Measurements from ENCODE around the gene MRPS18B. TPM values are rescaled to one million over a fixed set of nuclear protein-coding genes. Genes with fewer than 3 reads are reported as not detected.
"Not testable (repeated sequence)": the region's sequence is repeated elsewhere in the genome, so short reads cannot be mapped to it uniquely, and the experiment has no call there.

The MRPS18B gene
- total and polyA plus RNA-seq, 2 donors (not counting 1 experiment from before 2014, with no cell fraction given), result 35.9 to 38.8 TPM

DNA sequence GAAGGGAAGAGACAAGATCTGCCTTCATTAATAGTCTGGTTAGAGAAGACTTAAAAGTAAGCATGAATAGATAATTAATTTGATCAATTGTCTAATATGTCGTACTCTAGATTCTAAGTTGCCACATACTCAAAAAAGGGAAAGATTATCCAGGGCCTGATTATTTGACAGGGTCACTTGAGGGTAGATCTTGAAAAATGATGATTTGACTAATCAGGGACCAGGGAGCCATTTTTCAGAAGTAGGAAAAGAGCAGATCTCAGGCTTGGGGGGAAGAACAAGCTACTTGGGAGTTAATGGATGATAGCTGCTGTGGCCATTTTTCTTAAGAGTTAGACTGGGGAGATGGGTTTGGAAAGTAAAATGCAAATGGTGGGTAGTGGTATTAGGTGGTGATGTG, 25.4 kb upstream of the MRPS18B start:
- POLR2A ChIA-PET, result interaction anchor here (0.6 to 0.7 kb wide), 2 partner anchors 22 to 99 kb away, joined by 3 to 4 read pairs; no protein-coding TSS in a partner anchor
- Mint-ChIP-seq H3K4me1 (peaks cover 3% of the 10 kb centered on the region), H3K9me3 (ENCODE audit: insufficient read depth) (no peaks in the 10 kb centered on the region), H3K4me3 (no peak overlapping the region), H3K27ac (no peak overlapping the region), H3K27me3 (no peaks in the 10 kb centered on the region)
- H2AFZ ChIP-seq (ENCODE audit: insufficient read depth, low read depth, low read length, poor library complexity, severe bottlenecking), result no peak overlapping the region
- H3K4me3 ChIP-seq (ENCODE audit: control extremely low read depth in 1 of 5, extremely low read depth in 1 of 5, insufficient read depth in 1 of 5, low read depth in 2 of 5, low read length in 4 of 5), result no peak overlapping the region
- peaks cover 0 to 3% of the 10 kb centered on the region in 2 donors for H3K4me1 ChIP-seq (ENCODE audit: control insufficient read depth in 2 of 2, insufficient read depth in 2 of 2, low read length in 2 of 2)
- intact Hi-C loops (cut with micrococcal nuclease), result no loop called here
- H4K20me1 ChIP-seq (ENCODE audit: control insufficient read depth, insufficient read depth, low read length, poor library complexity, severe bottlenecking), result peaks cover 12% of the 10 kb centered on the region
- peaks cover 10% of the 10 kb centered on the region for H3K79me2 ChIP-seq (ENCODE audit: control insufficient read depth, insufficient read depth, low read length)
- DNase-seq (no peak), ATAC-seq (ENCODE audit: low read depth) (no peak)
- TF ChIP-seq, protein P1, sequence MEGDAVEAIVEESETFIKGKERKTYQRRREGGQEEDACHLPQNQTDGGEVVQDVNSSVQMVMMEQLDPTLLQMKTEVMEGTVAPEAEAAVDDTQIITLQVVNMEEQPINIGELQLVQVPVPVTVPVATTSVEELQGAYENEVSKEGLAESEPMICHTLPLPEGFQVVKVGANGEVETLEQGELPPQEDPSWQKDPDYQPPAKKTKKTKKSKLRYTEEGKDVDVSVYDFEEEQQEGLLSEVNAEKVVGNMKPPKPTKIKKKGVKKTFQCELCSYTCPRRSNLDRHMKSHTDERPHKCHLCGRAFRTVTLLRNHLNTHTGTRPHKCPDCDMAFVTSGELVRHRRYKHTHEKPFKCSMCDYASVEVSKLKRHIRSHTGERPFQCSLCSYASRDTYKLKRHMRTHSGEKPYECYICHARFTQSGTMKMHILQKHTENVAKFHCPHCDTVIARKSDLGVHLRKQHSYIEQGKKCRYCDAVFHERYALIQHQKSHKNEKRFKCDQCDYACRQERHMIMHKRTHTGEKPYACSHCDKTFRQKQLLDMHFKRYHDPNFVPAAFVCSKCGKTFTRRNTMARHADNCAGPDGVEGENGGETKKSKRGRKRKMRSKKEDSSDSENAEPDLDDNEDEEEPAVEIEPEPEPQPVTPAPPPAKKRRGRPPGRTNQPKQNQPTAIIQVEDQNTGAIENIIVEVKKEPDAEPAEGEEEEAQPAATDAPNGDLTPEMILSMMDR (IDR thresholded peaks at IDR 0.05), result no peak
- no peak for TF ChIP-seq EZH2 (IDR thresholded peaks at IDR 0.05; ENCODE audit: borderline replicate concordance, insufficient read depth, low read depth, low read length, poor library complexity, severe bottlenecking)
- CTCF ChIA-PET, result interaction anchor here (2.4 to 12.2 kb wide), 3 partner anchors 9 to 109 kb away, joined by 7 to 295 read pairs (median 33); no protein-coding TSS in a partner anchor
- H3K36me3 ChIP-seq (replicated peaks in 1 of 2; ENCODE audit: control extremely low read depth in 1 of 2, control insufficient read depth in 1 of 2, extremely low read depth in 1 of 2, insufficient read depth in 2 of 2, low read length in 1 of 2), result peaks cover 16 to 52% of the 10 kb centered on the region in 2 experiments
- H3K4me2 ChIP-seq (replicated peaks; ENCODE audit: low read depth, low read length, poor library complexity, severe bottlenecking), result no peak overlapping the region
- no CpG with 5 or more reads among the region's 1 CpG for WGBS (ENCODE audit: insufficient coverage)
- H3K27ac ChIP-seq (ENCODE audit: low read length in 2 of 2), result no peak overlapping the region
- no peaks in the 10 kb centered on the region for H3K27me3 ChIP-seq (replicated peaks in 1 of 4; ENCODE audit: control extremely low read depth in 1 of 4, control insufficient read depth in 3 of 4, insufficient read depth in 4 of 4, low read length in 3 of 4)
- H3K9me3 ChIP-seq (ENCODE audit: control extremely low read depth in 1 of 3, control insufficient read depth in 2 of 3, insufficient read depth in 1 of 3, low read length in 2 of 3), result no peaks in the 10 kb centered on the region
- no peak overlapping the region for H3K9ac ChIP-seq (ENCODE audit: low read length)

- not testable (repeated sequence) for H3K4me1 ChIP-seq (ENCODE audit: control insufficient read depth in 2 of 2, insufficient read depth in 2 of 2, low read length in 2 of 2); H3K9ac ChIP-seq (ENCODE audit: low read length); H3K79me2 ChIP-seq (ENCODE audit: control insufficient read depth, insufficient read depth, low read length); H2AFZ ChIP-seq (ENCODE audit: insufficient read depth, low read depth, low read length, poor library complexity, severe bottlenecking); H3K27me3 ChIP-seq (replicated peaks in 1 of 4; ENCODE audit: control extremely low read depth in 1 of 4, control insufficient read depth in 3 of 4, insufficient read depth in 4 of 4, low read length in 3 of 4); H3K9me3 ChIP-seq (ENCODE audit: control extremely low read depth in 1 of 3, control insufficient read depth in 2 of 3, insufficient read depth in 1 of 3, low read length in 2 of 3); H3K4me2 ChIP-seq (replicated peaks; ENCODE audit: low read depth, low read length, poor library complexity, severe bottlenecking); H3K27ac ChIP-seq (ENCODE audit: low read length in 2 of 2); H3K4me3 ChIP-seq (ENCODE audit: control extremely low read depth in 1 of 5, extremely low read depth in 1 of 5, insufficient read depth in 1 of 5, low read depth in 2 of 5, low read length in 4 of 5); H3K4me3 Mint-ChIP-seq; H3K4me1 Mint-ChIP-seq; H3K27me3 Mint-ChIP-seq; H3K9me3 Mint-ChIP-seq (ENCODE audit: insufficient read depth)
- H4K20me1 ChIP-seq (ENCODE audit: control insufficient read depth, insufficient read depth, low read length, poor library complexity, severe bottlenecking), result peaks cover 18% of the 10 kb centered on the region
- peak overlapping the region; percentile 62 for H3K27ac Mint-ChIP-seq
- ChIA-PET POLR2A (interaction anchor here (0.7 to 2.1 kb wide), 8 partner anchors 18 to 540 kb away, joined by 3 to 11 read pairs (median 6); partner anchors contain the start of gene PPP1R10), CTCF (interaction anchor here (0.7 to 12.2 kb wide), 39 partner anchors 9 to 490 kb away, joined by 3 to 295 read pairs (median 5); partner anchors contain the start of genes ABCF1, ATAT1, GNL1 and MRPS18B)
- ATAC-seq (ENCODE audit: low read depth) (peak; percentile 93), DNase-seq (peak; percentile 85)
- intact Hi-C loops (cut with micrococcal nuclease), result loop anchor here (1.0 to 2.0 kb wide), 3 partner anchors 17 to 55 kb away; partner anchors contain the start of gene ABCF1
- H3K36me3 ChIP-seq (replicated peaks in 1 of 2; ENCODE audit: control extremely low read depth in 1 of 2, control insufficient read depth in 1 of 2, extremely low read depth in 1 of 2, insufficient read depth in 2 of 2, low read length in 1 of 2), result peaks cover 8 to 35% of the 10 kb centered on the region in 2 experiments
- 72% methylated on average over 8 of the region's 15 CpGs for WGBS (ENCODE audit: insufficient coverage)
- TF ChIP-seq, protein P1 (IDR thresholded peaks at IDR 0.05), result peak; percentile 80
Observed at GRCh38 chr6:30597315-30598144, 20.1 kb upstream of the MRPS18B start.
